A673 (cell line): ENCODE results near the gene RFESD. TPM values are rescaled to one million over a fixed set of nuclear protein-coding genes. Genes with fewer than 3 reads are reported as not detected.

ENCODE experiments used
- BruUV-seq: library from RNA; stranded (reverse); fragments of 400-500 nt; replicated peaks from 2 replicates; lab custom pipeline; 2021; lab: Mats Ljungman, UMichigan
- CTCF ChIA-PET: fragments of 300-600 bp; sonication (Branson Sonifier 250); formaldehyde crosslinking; loops from one replicate; lab custom pipeline; 2022; ENCODE audit warnings: antibody characterized with exemption; lab: Charles Lee
- POLR2A ChIA-PET: fragments of 300-600 bp; sonication (Branson Sonifier 250); formaldehyde crosslinking; loops from one replicate; lab custom pipeline; 2022; ENCODE audit warnings: antibody characterized with exemption; ENCODE audit not compliant: low non-redundant PET; lab: Charles Lee
- DNase-seq: peaks from one replicate; pipeline ENCODE4 v3.0.0-alpha.2; 2015; ENCODE audit warnings: low spot score
- H3K27ac ChIP-seq: fragments of 200-600 bp; sonication (generic); 2 replicates; pipeline ENCODE4 v1.5.1; 2016; ENCODE audit warnings: mixed run types, low read depth, mild to moderate bottlenecking, mixed read lengths, antibody characterized with exemption, low read length; ENCODE audit not compliant: poor library complexity, severe bottlenecking
- H3K27me3 ChIP-seq: fragments of 200-600 bp; sonication (generic); replicated peaks from 2 replicates; pipeline ENCODE4 v1.6.1; 2017; ENCODE audit warnings: mixed run types, low read depth, mild to moderate bottlenecking, mixed read lengths, antibody characterized with exemption, low read length; ENCODE audit not compliant: insufficient read depth, poor library complexity
- H3K36me3 ChIP-seq: fragments of 200-600 bp; sonication (generic); 2 replicates; pipeline ENCODE4 v1.6.1; 2016; ENCODE audit warnings: mixed run types, mild to moderate bottlenecking, mixed read lengths, antibody characterized with exemption, low read length; ENCODE audit not compliant: insufficient read depth, poor library complexity, severe bottlenecking
- H3K4me1 ChIP-seq: fragments of 200-600 bp; sonication (generic); 2 replicates; pipeline ENCODE4 v1.6.1; 2017; ENCODE audit warnings: mixed run types, mild to moderate bottlenecking, mixed read lengths, antibody characterized with exemption, low read length; ENCODE audit not compliant: insufficient read depth, poor library complexity, severe bottlenecking
- H3K4me3 ChIP-seq: fragments of 200-600 bp; sonication (generic); 2 replicates; pipeline ENCODE4 v1.5.1; 2016; ENCODE audit warnings: low read depth, mixed run types, mild to moderate bottlenecking, mixed read lengths, low read length; ENCODE audit not compliant: poor library complexity, severe bottlenecking
- H3K9me3 ChIP-seq: fragments of 200-600 bp; sonication (generic); 2 replicates; pipeline ENCODE4 v1.6.1; 2016; ENCODE audit warnings: mixed run types, low read depth, mild to moderate bottlenecking, mixed read lengths, antibody characterized with exemption, low read length; ENCODE audit not compliant: poor library complexity, severe bottlenecking
- CTCF ChIP-seq: fragments of 300-800, 200-600 bp; sonication (generic); conservative IDR thresholded peaks from 2 replicates; pipeline ENCODE4 v1.5.1; 2017; ENCODE audit warnings: low read depth, mild to moderate bottlenecking, antibody characterized with exemption, low read length, moderate library complexity, mixed read lengths
- EZH2 ChIP-seq: fragments of 200-600 bp; sonication (generic); IDR thresholded peaks from 2 replicates; pipeline ENCODE4 v1.6.1; 2017; ENCODE audit warnings: borderline replicate concordance, low read depth, mild to moderate bottlenecking, mixed read lengths, antibody characterized with exemption, low read length; ENCODE audit not compliant: poor library complexity, severe bottlenecking
- intact Hi-C: fragments of 100-400 bp; cut with micrococcal nuclease; formaldehyde crosslinking; loops from one replicate; pipeline ENCODE4 v1.10.0; 2022; ENCODE audit not compliant: unreplicated experiment
- total RNA-seq: library from RNA; stranded (reverse); gene quantifications from 2 replicates; pipeline ENCODE4 v1.2.3, GENCODE V29; 2021

RFESD gene
- total RNA-seq, 1 experiment from 2014 or later = 2.4 TPM

GRCh38 chr5:95682891-95683290 is 36.3 kb downstream of the RFESD start, which contains the start of gene SPATA9:
TSS of gene SPATA9 (minus strand) at chr5:95682991. CDS start at chr5:95682854, 137 bp downstream.
- no peak for DNase-seq
- ChIA-PET CTCF (no interaction called here), POLR2A (no interaction called here)
- Histone ChIP-seq H3K9me3 (no peaks in the 10 kb centered on the region), H3K27me3 (no peaks in the 10 kb centered on the region), H3K4me1 (no peaks in the 10 kb centered on the region), H3K27ac (no peak within 1 kb of the TSS), H3K36me3 (no peaks in the 10 kb centered on the region), H3K4me3 (no peak within 1 kb of the TSS)
- intact Hi-C loops = no loop called here
- no peak for TF ChIP-seq EZH2
- TF ChIP-seq CTCF = no peak
- no TSS peak for BruUV-seq

DNA sequence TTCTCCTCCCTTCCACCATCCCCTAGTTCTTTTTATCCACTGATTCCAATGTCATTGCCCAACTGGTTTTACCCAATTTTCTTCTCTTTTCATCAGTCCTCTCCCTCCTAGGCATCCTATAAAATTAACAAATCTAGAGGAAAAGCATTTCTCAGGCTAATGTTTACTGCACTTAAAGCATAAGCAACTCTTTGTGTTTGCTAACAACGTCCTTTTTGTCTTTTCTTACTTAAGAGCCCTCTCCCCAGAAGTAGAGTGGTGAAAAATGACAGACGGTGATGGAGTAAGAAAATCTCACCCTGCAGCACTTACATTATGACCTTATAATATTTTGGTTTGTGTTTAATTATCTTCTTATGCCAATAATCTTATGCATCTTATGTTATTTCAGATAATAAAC is 37.8 kb downstream of the RFESD start:
- Histone ChIP-seq H3K27ac (no peak overlapping the region), H3K4me3 (no peak overlapping the region), H3K27me3 (no peaks in the 10 kb centered on the region), H3K9me3 (no peaks in the 10 kb centered on the region), H3K36me3 (no peaks in the 10 kb centered on the region), H3K4me1 (no peaks in the 10 kb centered on the region)
- TF ChIP-seq CTCF (no peak), EZH2 (no peak)
- BruUV-seq = no TSS peak
- CTCF ChIA-PET = no interaction called here
- intact Hi-C loops = no loop called here
- DNase-seq = no peak
- POLR2A ChIA-PET = no interaction called here

- TF ChIP-seq EZH2 = no peak
- no peak for TF ChIP-seq CTCF
- no TSS peak for BruUV-seq
Measured at GRCh38 chr5:95686651-95687050, 40.1 kb downstream of the RFESD start.

More at GRCh38 chr5:95686651-95687050, 40.1 kb downstream of the RFESD start:
- H3K27ac ChIP-seq = no peak overlapping the region
- no peaks in the 10 kb centered on the region for H3K36me3 ChIP-seq
- DNase-seq = no peak
- H3K27me3 ChIP-seq = no peaks in the 10 kb centered on the region
- POLR2A ChIA-PET = no interaction called here
- CTCF ChIA-PET = no interaction called here
- H3K4me3 ChIP-seq = no peak overlapping the region
- intact Hi-C loops = no loop called here
- H3K9me3 ChIP-seq = no peaks in the 10 kb centered on the region
- H3K4me1 ChIP-seq = no peaks in the 10 kb centered on the region
